Hepatocyte (in vitro differentiated cells): ENCODE results near the gene HAND2. TPM values are rescaled to one million over a fixed set of nuclear protein-coding genes. Genes with fewer than 3 reads are reported as not detected.
A peak's percentile ranks its signal among the peaks of the same experiment; 100 is the strongest.

Experiments
- DNase-seq: peaks from one replicate; pipeline ENCODE4 v3.0.0-alpha.2; 2016; ENCODE audit warnings: low spot score
- H2AFZ ChIP-seq: fragments of 200-600 bp; sonication (generic); 2 replicates; pipeline ENCODE4 v1.6.0; 2016; ENCODE audit warnings: antibody characterized with exemption, mild to moderate bottlenecking
- H3K27ac ChIP-seq: fragments of 200-600 bp; sonication (generic); 2 replicates; pipeline ENCODE4 v1.5.1; 2016; ENCODE audit warnings: mild to moderate bottlenecking
- H3K27me3 ChIP-seq: fragments of 200-600 bp; sonication (generic); 2 replicates; pipeline ENCODE4 v1.6.1; 2016
- H3K36me3 ChIP-seq: fragments of 200-600 bp; sonication (generic); replicated peaks from 2 replicates; pipeline ENCODE4 v1.5.1; 2016; ENCODE audit warnings: low read depth; ENCODE audit not compliant: insufficient read depth
- H3K4me1 ChIP-seq: fragments of 200-600 bp; sonication (generic); 2 replicates; pipeline ENCODE4 v1.5.1; 2016; ENCODE audit warnings: mild to moderate bottlenecking, moderate library complexity; ENCODE audit not compliant: insufficient read depth
- H3K4me2 ChIP-seq: fragments of 200-600 bp; sonication (generic); 2 replicates; pipeline ENCODE4 v1.6.0; 2016
- H3K4me3 ChIP-seq: fragments of 200-600 bp; sonication (generic); 2 replicates; pipeline ENCODE4 v1.5.1; 2016; ENCODE audit warnings: mild to moderate bottlenecking
- H3K79me2 ChIP-seq: fragments of 200-600 bp; sonication (generic); 2 replicates; pipeline ENCODE4 v1.6.0; 2017; ENCODE audit warnings: mild to moderate bottlenecking
- H3K9me2 ChIP-seq: fragments of 200-600 bp; sonication (generic); replicated peaks from 2 replicates; pipeline ENCODE4 v1.6.0; 2017; ENCODE audit warnings: mild to moderate bottlenecking; ENCODE audit not compliant: insufficient read depth
- H3K9me3 ChIP-seq: fragments of 200-600 bp; sonication (generic); 2 replicates; pipeline ENCODE4 v1.5.1; 2016; ENCODE audit warnings: low read depth, mild to moderate bottlenecking
- H4K20me1 ChIP-seq: fragments of 200-600 bp; sonication (generic); 2 replicates; pipeline ENCODE4 v1.6.0; 2016; ENCODE audit warnings: mild to moderate bottlenecking; ENCODE audit not compliant: insufficient read depth, poor library complexity, severe bottlenecking
- EZH2 ChIP-seq: fragments of 200-600 bp; sonication (generic); IDR thresholded peaks from 2 replicates; pipeline ENCODE4 v1.6.1; 2016; ENCODE audit warnings: antibody characterized with exemption, mild to moderate bottlenecking, borderline replicate concordance
- EZH2phosphoT487 ChIP-seq: fragments of 200-600 bp; sonication (generic); IDR thresholded peaks from one replicate; pipeline ENCODE4 v1.6.1; 2018; ENCODE audit warnings: antibody characterized with exemption, mild to moderate bottlenecking, low read depth, moderate library complexity; ENCODE audit not compliant: unreplicated experiment, severe bottlenecking
- WGBS: methylation state at CpG from one replicate; pipeline ENCODE4 v1.1.6; 2016; ENCODE audit warnings: low lambda C conversion rate; ENCODE audit errors: missing lambda C conversion rate; 5-methylcytosine and 5-hydroxymethylcytosine counted together
- polyA plus RNA-seq: library from polyadenylated mRNA; unstranded; fragments of >200 nt; fragmentation: Nextera tagmentation; extraction: Ambion mirVana; gene quantifications from 2 replicates; pipeline ENCODE4 v1.2.1, GENCODE V29; 2016
- total RNA-seq: library from RNA; depleted of rRNA; stranded (reverse); fragments of >200 nt; gene quantifications from 2 replicates; pipeline ENCODE4 v1.2.3, GENCODE V29; 2014
- TF ChIP-seq, protein P1 (sequence below): fragments of 200-600 bp; sonication (generic); IDR thresholded peaks from 2 replicates; pipeline ENCODE4 v1.5.1; 2016; ENCODE audit warnings: antibody characterized with exemption, mild to moderate bottlenecking; ENCODE audit not compliant: poor library complexity

HAND2 gene
- total and polyA plus RNA-seq, 2 experiments from 2014 or later: 69.7 to 141 TPM

DNA sequence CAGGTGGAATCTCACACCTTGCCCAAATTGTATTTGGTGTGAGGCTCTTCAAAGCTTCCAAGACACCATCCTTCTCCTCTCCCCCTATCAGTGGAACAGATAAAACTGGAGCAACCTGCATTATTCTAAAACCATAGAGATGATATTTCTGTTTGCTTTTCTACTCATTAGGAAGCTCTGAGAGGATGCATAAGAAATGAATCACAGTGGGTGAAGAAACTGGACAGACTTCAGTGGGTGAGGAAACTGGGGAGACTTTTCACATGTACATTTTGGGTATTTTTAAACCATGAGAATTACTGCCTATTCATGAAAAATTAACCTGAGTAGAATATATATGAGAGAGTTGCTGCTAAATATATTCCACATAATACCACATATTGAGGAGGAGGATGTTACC, 16.4 kb downstream of the HAND2 start:
- H3K9me3 ChIP-seq: no peaks in the 10 kb centered on the region
- no peaks in the 10 kb centered on the region for H4K20me1 ChIP-seq
- H3K27me3 ChIP-seq: peaks cover 84% of the 10 kb centered on the region
- peaks cover 31% of the 10 kb centered on the region for H3K79me2 ChIP-seq
- no peaks in the 10 kb centered on the region for H3K9me2 ChIP-seq
- no peak for TF ChIP-seq EZH2
- TF ChIP-seq EZH2phosphoT487: no peak
- TF ChIP-seq, protein P1, sequence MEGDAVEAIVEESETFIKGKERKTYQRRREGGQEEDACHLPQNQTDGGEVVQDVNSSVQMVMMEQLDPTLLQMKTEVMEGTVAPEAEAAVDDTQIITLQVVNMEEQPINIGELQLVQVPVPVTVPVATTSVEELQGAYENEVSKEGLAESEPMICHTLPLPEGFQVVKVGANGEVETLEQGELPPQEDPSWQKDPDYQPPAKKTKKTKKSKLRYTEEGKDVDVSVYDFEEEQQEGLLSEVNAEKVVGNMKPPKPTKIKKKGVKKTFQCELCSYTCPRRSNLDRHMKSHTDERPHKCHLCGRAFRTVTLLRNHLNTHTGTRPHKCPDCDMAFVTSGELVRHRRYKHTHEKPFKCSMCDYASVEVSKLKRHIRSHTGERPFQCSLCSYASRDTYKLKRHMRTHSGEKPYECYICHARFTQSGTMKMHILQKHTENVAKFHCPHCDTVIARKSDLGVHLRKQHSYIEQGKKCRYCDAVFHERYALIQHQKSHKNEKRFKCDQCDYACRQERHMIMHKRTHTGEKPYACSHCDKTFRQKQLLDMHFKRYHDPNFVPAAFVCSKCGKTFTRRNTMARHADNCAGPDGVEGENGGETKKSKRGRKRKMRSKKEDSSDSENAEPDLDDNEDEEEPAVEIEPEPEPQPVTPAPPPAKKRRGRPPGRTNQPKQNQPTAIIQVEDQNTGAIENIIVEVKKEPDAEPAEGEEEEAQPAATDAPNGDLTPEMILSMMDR: no peak
- no peak overlapping the region for H3K4me2 ChIP-seq
- H3K36me3 ChIP-seq: no peaks in the 10 kb centered on the region
- no peak overlapping the region for H3K27ac ChIP-seq
- DNase-seq: peak; percentile 2
- H3K4me3 ChIP-seq: no peak overlapping the region
- H2AFZ ChIP-seq: no peak overlapping the region
- H3K4me1 ChIP-seq: peaks cover 15% of the 10 kb centered on the region

DNA sequence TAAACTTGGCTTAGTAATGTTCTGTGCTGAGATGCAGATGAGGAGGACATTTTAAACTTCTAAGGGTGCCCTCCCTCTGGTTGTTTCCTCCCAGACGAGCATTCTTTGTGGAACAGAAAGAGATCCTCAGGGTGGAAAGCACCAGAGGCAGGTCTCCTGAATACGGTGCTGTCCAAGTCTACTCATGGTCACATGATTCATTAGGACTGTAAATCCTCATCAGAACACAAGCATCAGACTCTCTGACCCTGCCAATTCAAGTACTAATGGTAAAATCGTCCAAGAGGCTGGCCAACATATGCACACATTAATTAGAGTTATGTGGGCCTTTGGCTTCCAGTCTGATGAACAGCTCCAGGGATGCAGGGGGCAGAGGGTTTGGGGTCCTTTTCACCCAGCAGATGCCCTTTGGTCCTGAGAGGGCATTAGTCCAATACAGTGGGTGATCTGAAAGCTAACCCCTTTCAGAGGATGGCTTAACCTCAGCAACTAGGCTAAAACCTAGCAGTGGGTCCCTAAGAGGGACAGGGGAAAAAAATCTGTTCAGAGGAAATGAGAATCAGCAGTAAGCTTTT, 18.2 kb downstream of the HAND2 start:
- Histone ChIP-seq H3K4me3 (no peak overlapping the region), H4K20me1 (no peaks in the 10 kb centered on the region), H3K36me3 (no peaks in the 10 kb centered on the region), H3K9me3 (no peaks in the 10 kb centered on the region), H2AFZ (no peak overlapping the region), H3K4me2 (peak overlapping the region; percentile 82), H3K9me2 (no peaks in the 10 kb centered on the region), H3K27me3 (peaks cover 85% of the 10 kb centered on the region), H3K27ac (no peak overlapping the region), H3K4me1 (no peaks in the 10 kb centered on the region), H3K79me2 (peaks cover 31% of the 10 kb centered on the region)
- TF ChIP-seq EZH2phosphoT487 (no peak), EZH2 (no peak)
- TF ChIP-seq, protein P1: no peak
- DNase-seq: peak; percentile 2
- WGBS: 37% methylated on average over 3 of the region's 3 CpGs

DNA sequence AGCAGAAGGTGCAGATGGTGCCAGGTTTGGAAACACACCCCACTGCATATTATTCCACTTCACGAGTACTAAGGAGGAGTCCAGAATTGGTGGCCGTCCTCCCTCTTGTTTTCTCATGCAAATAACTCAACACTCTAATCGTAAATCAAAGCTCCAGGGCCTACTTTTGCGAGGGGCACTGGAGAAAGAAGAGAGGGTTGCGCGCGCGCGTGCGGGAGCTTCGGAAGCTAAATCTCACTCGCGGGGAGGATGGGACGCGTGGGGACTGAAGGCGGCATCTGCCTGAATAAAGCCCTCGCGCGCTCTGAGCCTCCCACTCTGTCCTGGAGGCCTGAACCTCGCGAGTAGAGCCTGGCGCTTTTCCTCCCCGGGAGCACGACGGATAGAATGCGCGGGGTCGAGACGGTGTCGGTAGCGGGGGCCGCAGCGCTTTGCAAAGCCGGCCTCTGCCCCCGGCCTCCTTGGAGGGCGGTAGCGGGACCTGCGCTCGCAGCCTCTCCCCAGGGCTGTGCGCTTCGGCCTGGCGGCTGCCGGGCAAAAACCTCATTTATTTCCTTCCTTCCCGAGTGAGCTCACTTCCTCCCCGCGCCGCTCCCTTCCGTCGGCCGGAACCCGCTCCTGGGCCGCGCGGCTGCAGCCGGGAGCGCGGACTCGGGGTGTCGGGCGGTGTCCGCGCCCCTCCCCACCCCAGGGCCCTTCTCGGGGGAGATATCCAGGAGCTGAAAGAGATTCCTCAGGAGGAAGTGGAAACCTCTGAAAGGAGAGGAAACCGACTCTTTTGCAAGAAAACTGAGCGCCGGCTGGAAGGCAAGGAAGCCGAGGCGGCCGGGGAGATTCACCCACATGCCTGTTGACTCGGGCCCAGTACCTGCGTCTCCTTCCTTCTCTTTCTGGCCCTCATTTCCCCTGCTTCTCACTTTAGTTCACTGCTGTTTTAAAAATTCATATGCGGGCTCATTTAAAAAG, 20.7 kb downstream of the HAND2 start:
- Histone ChIP-seq H3K4me3 (peak overlapping the region; percentile 56), H3K9me2 (no peaks in the 10 kb centered on the region), H3K79me2 (peaks cover 19% of the 10 kb centered on the region), H4K20me1 (no peaks in the 10 kb centered on the region), H3K9me3 (no peaks in the 10 kb centered on the region), H2AFZ (peak overlapping the region; percentile 96), H3K4me2 (peak overlapping the region; percentile 82), H3K36me3 (no peaks in the 10 kb centered on the region), H3K27me3 (peaks cover 85% of the 10 kb centered on the region), H3K4me1 (no peaks in the 10 kb centered on the region), H3K27ac (peak overlapping the region; percentile 75)
- 9% methylated on average over 69 of the region's 72 CpGs for whole genome bisulfite sequencing
- TF ChIP-seq EZH2 (peak; percentile 78), EZH2phosphoT487 (peak; percentile 27)
- TF ChIP-seq, protein P1: no peak
- DNase-seq: peak; percentile 71
